Measurements from ENCODE around the gene IMMP2L.

DNA sequence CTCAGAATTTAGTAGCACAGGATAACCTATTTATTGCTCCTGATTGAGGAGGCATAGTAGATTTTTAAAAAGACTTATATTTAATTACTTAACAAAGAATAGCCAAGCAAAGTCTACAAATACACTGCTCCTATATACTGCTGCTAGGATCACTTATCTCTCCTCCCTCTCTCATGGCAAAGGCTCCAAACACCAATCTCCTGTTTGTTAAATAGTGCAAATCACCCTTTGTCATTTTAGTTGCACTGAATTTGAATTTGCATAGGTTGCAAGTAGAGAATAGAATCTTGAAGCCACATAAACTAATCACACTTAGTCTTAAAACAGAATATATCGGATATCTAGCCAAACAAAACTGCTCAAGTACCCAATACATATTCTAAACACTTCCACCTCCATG is 690.4 kb downstream of the IMMP2L start:
- TF ChIP-seq, protein P1, sequence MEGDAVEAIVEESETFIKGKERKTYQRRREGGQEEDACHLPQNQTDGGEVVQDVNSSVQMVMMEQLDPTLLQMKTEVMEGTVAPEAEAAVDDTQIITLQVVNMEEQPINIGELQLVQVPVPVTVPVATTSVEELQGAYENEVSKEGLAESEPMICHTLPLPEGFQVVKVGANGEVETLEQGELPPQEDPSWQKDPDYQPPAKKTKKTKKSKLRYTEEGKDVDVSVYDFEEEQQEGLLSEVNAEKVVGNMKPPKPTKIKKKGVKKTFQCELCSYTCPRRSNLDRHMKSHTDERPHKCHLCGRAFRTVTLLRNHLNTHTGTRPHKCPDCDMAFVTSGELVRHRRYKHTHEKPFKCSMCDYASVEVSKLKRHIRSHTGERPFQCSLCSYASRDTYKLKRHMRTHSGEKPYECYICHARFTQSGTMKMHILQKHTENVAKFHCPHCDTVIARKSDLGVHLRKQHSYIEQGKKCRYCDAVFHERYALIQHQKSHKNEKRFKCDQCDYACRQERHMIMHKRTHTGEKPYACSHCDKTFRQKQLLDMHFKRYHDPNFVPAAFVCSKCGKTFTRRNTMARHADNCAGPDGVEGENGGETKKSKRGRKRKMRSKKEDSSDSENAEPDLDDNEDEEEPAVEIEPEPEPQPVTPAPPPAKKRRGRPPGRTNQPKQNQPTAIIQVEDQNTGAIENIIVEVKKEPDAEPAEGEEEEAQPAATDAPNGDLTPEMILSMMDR (conservative IDR thresholded peaks at IDR 0.05; ENCODE audit: low read depth, low read length), result no peak
- TF ChIP-seq EZH2 (IDR thresholded peaks at IDR 0.05; ENCODE audit: low read length, unreplicated experiment), result no peak
